Lung (tissue), 12 donors: ENCODE data around the gene FOXN3. TPM values are rescaled to one million over a fixed set of nuclear protein-coding genes. Genes with fewer than 3 reads are reported as not detected.
"Not testable (repeated sequence)": the region's sequence is repeated elsewhere in the genome, so short reads cannot be mapped to it uniquely, and the experiment has no call there.

Source experiments
- ATAC-seq: fragments of 200-7000 bp; cut with Tn5 transposase; one replicate; pipeline ENCODE4 v1.9.1; 2020; ENCODE audit warnings: moderate number of reproducible peaks; ENCODE audit not compliant: insufficient read depth, low FRiP score
- DNase-seq, 3 donors: peaks; one replicate each; pipeline ENCODE4 v3.0.0-alpha.2; 2013 to 2017
- H3K27ac ChIP-seq, 2 donors: one replicate each; pipeline ENCODE4 v1.5.1; 2013; ENCODE audit warnings: mild to moderate bottlenecking in 2 of 2, moderate library complexity in 2 of 2, control low read depth in 1 of 2, inconsistent platforms in 1 of 2, low read depth in 1 of 2, low read length in 1 of 2
- H3K27me3 ChIP-seq, 3 donors: one replicate each; pipeline ENCODE4 v1.5.1; 2013; ENCODE audit warnings: low read length in 2 of 3; ENCODE audit not compliant: control insufficient read depth in 3 of 3, insufficient read depth in 3 of 3
- H3K36me3 ChIP-seq, 4 donors: one replicate each; pipeline ENCODE4 v1.5.1; 2013; ENCODE audit warnings: low read length in 4 of 4, mild to moderate bottlenecking in 1 of 4, moderate library complexity in 1 of 4; ENCODE audit not compliant: control insufficient read depth in 4 of 4, insufficient read depth in 4 of 4
- H3K4me1 ChIP-seq, 5 donors: one replicate each; pipeline ENCODE4 v1.5.1; 2013; ENCODE audit warnings: low read length in 5 of 5, mild to moderate bottlenecking in 2 of 5, moderate library complexity in 1 of 5; ENCODE audit not compliant: control insufficient read depth in 5 of 5, insufficient read depth in 5 of 5
- H3K4me3 ChIP-seq: one replicate; pipeline ENCODE4 v1.5.1; 2013; ENCODE audit warnings: mild to moderate bottlenecking, control low read depth, moderate library complexity
- H3K9ac ChIP-seq, 2 donors: one replicate each; pipeline ENCODE4 v1.5.1; 2013; ENCODE audit warnings: low read length in 2 of 2, control low read depth in 1 of 2; ENCODE audit not compliant: insufficient read depth in 1 of 2
- H3K9me3 ChIP-seq, 4 donors: one replicate each; pipeline ENCODE4 v1.5.1; 2013; ENCODE audit warnings: low read length in 3 of 4, mild to moderate bottlenecking in 1 of 4, moderate library complexity in 1 of 4; ENCODE audit not compliant: control insufficient read depth in 4 of 4, insufficient read depth in 3 of 4
- WGBS, 2 donors: extraction: QIAGEN DNeasy Blood & Tissue Kit; methylation state at CpG; one replicate each; pipeline ENCODE4 v1.1.7; 2013; 5-methylcytosine and 5-hydroxymethylcytosine counted together
- polyA plus RNA-seq, 2 donors: library from polyadenylated mRNA; stranded (reverse); fragments of 200-250 nt; gene quantifications; one replicate each; pipeline ENCODE4 v1.2.1, GENCODE V29; 2013
- total RNA-seq, 2 donors: library from RNA; depleted of rRNA in 1 of 2; stranded (reverse); fragments of >200 nt in 1 of 2; gene quantifications; one replicate each; pipeline ENCODE4 v1.2.1, GENCODE V29; 2014 to 2021
- TF ChIP-seq, protein P1 (sequence below): IDR thresholded peaks from 2 replicates; pipeline ENCODE4 v1.5.1; 2012; ENCODE audit warnings: mild to moderate bottlenecking; ENCODE audit errors: control extremely low read depth, extremely low read depth
- donor health status: control.
- donor health status: control.
- donor health status: Bipolar disorder and iron deficiency.
- donor health status: healthy.
- donor health status: DM: yes; HTN: yes; CAD: no.

Gene FOXN3
- total and polyA plus RNA-seq, 4 donors = 12.7 to 69.7 (median 34.9) TPM

DNA sequence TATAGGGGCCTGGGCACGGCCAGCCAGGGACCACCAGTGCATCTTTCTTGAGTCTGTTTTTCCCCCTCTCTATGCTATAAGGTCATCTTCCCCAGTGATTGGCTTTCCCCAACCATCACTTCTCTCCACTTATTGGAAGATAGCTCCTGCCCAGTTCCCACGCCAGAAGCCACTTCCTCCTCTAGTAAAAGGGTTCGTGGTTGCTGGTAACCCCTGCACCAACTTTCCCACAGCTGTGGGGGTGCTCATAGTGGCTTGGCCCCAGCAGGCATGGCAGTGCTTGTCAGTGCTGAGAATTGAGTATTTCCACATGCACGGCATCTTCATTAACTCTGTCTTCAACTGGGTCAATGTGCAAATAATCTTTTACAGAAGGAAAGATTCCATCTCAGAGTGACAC is 215.4 kb downstream of the FOXN3 start:
- H3K27me3 ChIP-seq = no peaks in the 10 kb centered on the region
- WGBS, 2 donors = 58 to 79% methylated on average over 4 of the region's 4 CpGs
- TF ChIP-seq, protein P1, sequence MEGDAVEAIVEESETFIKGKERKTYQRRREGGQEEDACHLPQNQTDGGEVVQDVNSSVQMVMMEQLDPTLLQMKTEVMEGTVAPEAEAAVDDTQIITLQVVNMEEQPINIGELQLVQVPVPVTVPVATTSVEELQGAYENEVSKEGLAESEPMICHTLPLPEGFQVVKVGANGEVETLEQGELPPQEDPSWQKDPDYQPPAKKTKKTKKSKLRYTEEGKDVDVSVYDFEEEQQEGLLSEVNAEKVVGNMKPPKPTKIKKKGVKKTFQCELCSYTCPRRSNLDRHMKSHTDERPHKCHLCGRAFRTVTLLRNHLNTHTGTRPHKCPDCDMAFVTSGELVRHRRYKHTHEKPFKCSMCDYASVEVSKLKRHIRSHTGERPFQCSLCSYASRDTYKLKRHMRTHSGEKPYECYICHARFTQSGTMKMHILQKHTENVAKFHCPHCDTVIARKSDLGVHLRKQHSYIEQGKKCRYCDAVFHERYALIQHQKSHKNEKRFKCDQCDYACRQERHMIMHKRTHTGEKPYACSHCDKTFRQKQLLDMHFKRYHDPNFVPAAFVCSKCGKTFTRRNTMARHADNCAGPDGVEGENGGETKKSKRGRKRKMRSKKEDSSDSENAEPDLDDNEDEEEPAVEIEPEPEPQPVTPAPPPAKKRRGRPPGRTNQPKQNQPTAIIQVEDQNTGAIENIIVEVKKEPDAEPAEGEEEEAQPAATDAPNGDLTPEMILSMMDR = no peak
- H3K9me3 ChIP-seq = no peaks in the 10 kb centered on the region
- H3K27ac ChIP-seq = no peak overlapping the region
- no peak overlapping the region for H3K4me3 ChIP-seq
- ATAC-seq (no peak), DNase-seq (no peak)
- H3K9ac ChIP-seq = no peak overlapping the region
- H3K4me1 ChIP-seq = peaks cover 0 to 15% (median 6%) of the 10 kb centered on the region in 5 donors
- H3K36me3 ChIP-seq = peaks cover 0 to 5% (median 2%) of the 10 kb centered on the region in 4 donors

DNA sequence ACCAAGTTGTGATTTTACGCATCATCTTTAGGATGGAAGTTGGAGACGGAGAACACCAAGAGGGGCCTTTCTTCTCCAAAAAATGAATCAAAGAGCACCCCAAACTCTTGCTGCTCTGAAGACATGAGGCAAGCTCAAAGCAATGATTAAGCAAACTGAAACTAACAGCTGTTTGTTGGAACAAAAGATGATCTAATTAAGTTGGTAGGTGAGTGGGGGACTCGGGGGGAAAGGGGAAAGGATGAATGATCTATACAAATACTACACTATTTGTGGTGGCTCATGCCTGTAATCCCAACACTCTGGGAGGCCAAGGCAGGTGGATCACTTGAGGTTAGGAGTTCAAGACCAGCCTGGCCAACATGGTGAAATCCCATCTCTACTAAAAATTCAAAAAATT is 217.7 kb downstream of the FOXN3 start:
- whole genome bisulfite sequencing, 2 donors = 86 to 90% methylated on average over 3 of the region's 3 CpGs
- not testable (repeated sequence) for H3K4me3 ChIP-seq, H3K27me3 ChIP-seq, H3K9me3 ChIP-seq, H3K9ac ChIP-seq, H3K36me3 ChIP-seq, ATAC-seq, H3K27ac ChIP-seq, DNase-seq
- peaks cover 0 to 10% (median 6%) of the 10 kb centered on the region in 5 donors for H3K4me1 ChIP-seq

DNA sequence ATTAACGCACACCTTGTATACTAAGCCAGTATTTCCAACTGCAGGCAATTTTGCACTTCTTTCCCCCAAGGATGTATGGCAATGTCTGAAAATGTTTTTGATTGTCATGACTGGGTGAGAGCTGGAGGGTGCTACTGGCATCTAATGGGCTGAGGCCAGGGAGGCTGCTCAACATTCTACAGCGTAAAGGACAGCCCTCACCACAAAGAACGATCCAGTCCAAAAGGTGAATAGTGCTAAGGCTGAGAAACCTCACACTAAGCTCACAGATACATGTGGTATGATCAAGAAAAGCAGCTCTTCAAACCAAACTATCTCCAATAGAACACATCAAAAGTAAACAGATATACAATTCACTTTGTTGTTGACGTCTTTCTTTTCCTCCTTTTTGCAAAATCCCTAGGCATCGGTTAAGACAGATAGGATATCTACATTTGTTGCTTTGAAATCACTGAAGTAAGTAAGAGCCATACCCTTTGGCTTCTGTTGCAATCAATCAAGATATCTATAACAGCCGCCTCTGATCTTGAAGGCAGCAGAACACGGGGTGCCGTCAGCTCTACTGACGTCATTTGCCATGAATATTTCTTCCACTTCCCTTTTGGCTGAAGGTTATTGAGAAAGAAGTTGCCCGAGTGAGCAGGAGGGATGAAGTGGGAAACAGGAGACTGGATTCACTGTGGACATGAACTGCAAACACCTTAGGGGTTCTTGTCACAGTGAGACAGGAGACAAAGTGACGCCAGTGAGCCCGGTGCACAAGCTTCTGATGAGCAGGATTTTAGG is 218.3 kb downstream of the FOXN3 start:
- TF ChIP-seq, protein P1 = no peak
- Histone ChIP-seq H3K9ac (no peak overlapping the region), H3K4me3 (no peak overlapping the region), H3K4me1 (peaks cover 0 to 10% (median 6%) of the 10 kb centered on the region in 5 donors), H3K9me3 (no peaks in the 10 kb centered on the region), H3K27ac (peak overlapping the region in 1 of 2 donors; percentile 17), H3K36me3 (no peaks in the 10 kb centered on the region), H3K27me3 (no peaks in the 10 kb centered on the region)
- DNase-seq (peak; percentile 19 to 55 (median 49)), ATAC-seq (no peak)
- 62 to 65% methylated on average over 12 of the region's 12 CpGs for WGBS, 2 donors

DNA sequence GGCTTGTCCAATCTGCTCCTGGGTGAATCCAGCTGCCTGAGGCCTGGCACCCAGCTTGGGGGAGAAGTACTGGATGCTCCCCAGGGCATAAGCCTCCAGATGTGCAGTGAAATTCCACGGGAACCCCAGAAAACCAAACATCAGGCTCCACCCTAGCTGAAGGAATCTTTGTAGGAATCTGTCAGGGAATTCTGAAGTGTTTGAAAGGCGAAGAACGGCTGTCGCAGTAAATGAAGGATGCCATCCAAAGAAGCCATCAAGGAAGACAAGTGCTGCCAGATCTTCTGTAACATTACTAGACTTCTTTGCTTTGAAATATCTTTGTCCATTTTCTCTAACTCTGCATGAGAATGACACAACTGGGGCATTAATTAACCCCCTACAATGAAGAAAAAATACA is 219.4 kb downstream of the FOXN3 start:
- Histone ChIP-seq H3K4me1 (peaks cover 0 to 7% (median 0%) of the 10 kb centered on the region in 5 donors), H3K27me3 (no peaks in the 10 kb centered on the region), H3K9ac (no peak overlapping the region), H3K9me3 (no peaks in the 10 kb centered on the region), H3K27ac (no peak overlapping the region), H3K36me3 (no peaks in the 10 kb centered on the region), H3K4me3 (no peak overlapping the region)
- no peak for ATAC-seq
- whole genome bisulfite sequencing, 2 donors = 90 to 91% methylated on average over 4 of the region's 4 CpGs
- TF ChIP-seq, protein P1 = no peak
- DNase-seq = no peak
